Measurements from ENCODE around the gene KRTAP5-5. TPM values are rescaled to one million over a fixed set of nuclear protein-coding genes. Genes with fewer than 3 reads are reported as not detected.

Gene KRTAP5-5
- total RNA-seq, 1 experiment from 2014 or later = not detected

DNA sequence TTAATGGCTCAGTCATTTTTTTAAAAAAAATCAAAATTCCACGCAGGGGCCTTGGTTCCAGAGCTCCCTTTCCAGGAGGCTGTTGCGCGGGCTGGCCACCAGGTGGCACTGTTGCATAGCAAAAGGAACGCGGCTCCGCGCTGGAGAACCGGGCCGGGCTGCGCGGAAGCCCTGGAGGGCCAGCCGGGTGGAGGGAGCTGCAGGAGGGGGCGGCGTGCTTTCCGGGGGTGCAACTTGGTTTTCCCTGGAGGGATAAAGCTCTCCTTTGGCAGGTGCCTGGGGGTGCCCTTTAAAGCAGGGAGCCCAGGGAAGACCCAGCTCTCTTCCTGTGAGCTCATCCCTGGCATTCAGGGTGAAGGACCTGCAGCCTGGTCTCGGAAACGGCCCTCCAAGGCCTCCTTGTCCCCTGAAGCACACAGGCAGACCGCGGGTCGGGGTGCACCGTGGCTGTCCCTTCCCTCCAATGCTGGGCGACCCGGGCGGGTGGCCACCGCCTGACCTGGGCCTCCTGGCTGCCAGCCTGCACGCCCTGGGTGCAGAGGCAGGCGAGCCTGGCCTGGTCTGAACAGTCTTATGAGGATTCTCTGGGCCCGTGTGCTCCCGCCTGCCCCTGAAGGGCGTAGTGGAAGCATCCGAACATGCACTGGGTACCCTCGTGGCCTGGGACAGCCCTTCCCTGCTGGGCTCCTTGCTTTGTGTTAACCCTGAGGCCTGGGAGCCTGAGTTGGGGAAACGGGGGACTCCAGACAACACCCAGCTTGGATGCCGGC lies 23.4 kb downstream of the KRTAP5-5 start:
- H4K5ac ChIP-seq (ENCODE audit: insufficient read length, low read depth, low read length) = no peak overlapping the region
- H2BK120ac ChIP-seq (ENCODE audit: low read depth, low read length, poor library complexity, severe bottlenecking) = no peak overlapping the region
- Mint-ChIP-seq H3K4me1 (peaks cover 4 to 9% of the 10 kb centered on the region in 2 experiments; a peak in 3 of 4 replicates), H3K36me3 (ENCODE audit: insufficient read depth in 1 of 3, low read depth in 3 of 3) (no peaks in the 10 kb centered on the region), H3K27ac (no peak overlapping the region), H3K9me3 (peaks cover 0 to under 1% of the 10 kb centered on the region in 2 experiments; a peak in 1 of 5 replicates), H3K4me3 (no peak overlapping the region), H3K27me3 (ENCODE audit: low read depth) (peaks cover 43% of the 10 kb centered on the region)
- no peak overlapping the region for H3K4ac ChIP-seq (ENCODE audit: low read depth, low read length)
- no peak overlapping the region for H3K56ac ChIP-seq (ENCODE audit: insufficient read length, low read depth, low read length)
- no peak overlapping the region for H2AFZ ChIP-seq (ENCODE audit: low read length)
- H3K18ac ChIP-seq (ENCODE audit: insufficient read length, low read depth, low read length) = no peak overlapping the region
- H3K4me1 ChIP-seq (ENCODE audit: insufficient read depth, low read length) = no peaks in the 10 kb centered on the region
- no peak overlapping the region for H3T11ph ChIP-seq (ENCODE audit: low read length)
- no peaks in the 10 kb centered on the region for H3K9me3 ChIP-seq (ENCODE audit: control insufficient read depth, low read depth, low read length)
- H3K27me3 ChIP-seq (ENCODE audit: insufficient read depth, low read length) = no peaks in the 10 kb centered on the region; the same call in 1 of the 2 replicates
- peak overlapping the region; percentile 7 for H3K4me2 ChIP-seq (ENCODE audit: insufficient read depth, insufficient read length, low read length)
- peak; percentile 76 for DNase-seq
- H4K8ac ChIP-seq (replicated peaks; ENCODE audit: insufficient read length, low read depth, low read length) = no peak overlapping the region
- no peak overlapping the region for H3K23ac ChIP-seq (ENCODE audit: insufficient read length, low read depth, low read length)
- H2BK20ac ChIP-seq (ENCODE audit: low read depth, low read length, poor library complexity, severe bottlenecking) = no peak overlapping the region
- H3K14ac ChIP-seq (ENCODE audit: insufficient read depth, low read length) = no peak overlapping the region; the same call in 1 of the 2 replicates
- no peaks in the 10 kb centered on the region for H4K20me1 ChIP-seq (ENCODE audit: control insufficient read depth, insufficient read depth, insufficient read length)
- TF ChIP-seq, protein P1, sequence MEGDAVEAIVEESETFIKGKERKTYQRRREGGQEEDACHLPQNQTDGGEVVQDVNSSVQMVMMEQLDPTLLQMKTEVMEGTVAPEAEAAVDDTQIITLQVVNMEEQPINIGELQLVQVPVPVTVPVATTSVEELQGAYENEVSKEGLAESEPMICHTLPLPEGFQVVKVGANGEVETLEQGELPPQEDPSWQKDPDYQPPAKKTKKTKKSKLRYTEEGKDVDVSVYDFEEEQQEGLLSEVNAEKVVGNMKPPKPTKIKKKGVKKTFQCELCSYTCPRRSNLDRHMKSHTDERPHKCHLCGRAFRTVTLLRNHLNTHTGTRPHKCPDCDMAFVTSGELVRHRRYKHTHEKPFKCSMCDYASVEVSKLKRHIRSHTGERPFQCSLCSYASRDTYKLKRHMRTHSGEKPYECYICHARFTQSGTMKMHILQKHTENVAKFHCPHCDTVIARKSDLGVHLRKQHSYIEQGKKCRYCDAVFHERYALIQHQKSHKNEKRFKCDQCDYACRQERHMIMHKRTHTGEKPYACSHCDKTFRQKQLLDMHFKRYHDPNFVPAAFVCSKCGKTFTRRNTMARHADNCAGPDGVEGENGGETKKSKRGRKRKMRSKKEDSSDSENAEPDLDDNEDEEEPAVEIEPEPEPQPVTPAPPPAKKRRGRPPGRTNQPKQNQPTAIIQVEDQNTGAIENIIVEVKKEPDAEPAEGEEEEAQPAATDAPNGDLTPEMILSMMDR (conservative IDR thresholded peaks at IDR 0.05) = peak; percentile 98
- H2BK15ac ChIP-seq (ENCODE audit: low read depth, low read length) = no peak overlapping the region; the same call in 1 of the 2 replicates
- no peak overlapping the region for H2AK5ac ChIP-seq (ENCODE audit: insufficient read length, low read length)
- H2BK5ac ChIP-seq (ENCODE audit: insufficient read length, low read length) = no peak overlapping the region
- no peaks in the 10 kb centered on the region for H3K79me1 ChIP-seq (ENCODE audit: insufficient read depth, low read depth, low read length, poor library complexity, severe bottlenecking)
- H3K9ac ChIP-seq (ENCODE audit: extremely low read depth, insufficient read length, low read length) = no peak overlapping the region
- H3K27ac ChIP-seq (ENCODE audit: insufficient read length, low read depth, low read length) = no peak overlapping the region
- H3K79me2 ChIP-seq (ENCODE audit: insufficient read depth, low read length) = no peaks in the 10 kb centered on the region
- no peak overlapping the region for H2BK12ac ChIP-seq (ENCODE audit: insufficient read length, low read depth, low read length)
- no CpG with 5 or more reads among the region's 34 CpGs for WGBS (ENCODE audit: extremely low coverage, insufficient read length, low lambda C conversion rate)
- no peak overlapping the region for H4K91ac ChIP-seq (ENCODE audit: insufficient read length, low read depth, low read length)
- no peaks in the 10 kb centered on the region for H3K23me2 ChIP-seq (ENCODE audit: insufficient read length, low read depth, low read length, poor library complexity, severe bottlenecking)
